K562 (cell line): Measurements from ENCODE around the gene SYNM. TPM values are rescaled to one million over a fixed set of nuclear protein-coding genes. Genes with fewer than 3 reads are reported as not detected.

Source experiments
- ATAC-seq: fragments of 200-7000 bp; cut with Tn5 transposase; 3 replicates; pipeline ENCODE4 v1.9.1; 2020; ENCODE audit warnings: moderate library complexity
- BruUV-seq: library from RNA; stranded (reverse); fragments of 400-500 nt; replicated peaks from 2 replicates; lab custom pipeline; 2021; lab: Mats Ljungman, UMichigan
- CTCF ChIA-PET: fragments of 300-600 bp; formaldehyde crosslinking; extraction: SDS; loops from one replicate; lab custom pipeline; 2021; ENCODE audit warnings: low intra/inter-chr PET ratio; lab: Yijun Ruan, JAX
- POLR2A ChIA-PET: fragments of 300-600, 350-650 bp; sonication (Branson Sonifier 250); formaldehyde crosslinking; extraction: SDS; loops from one replicate; lab custom pipeline; 2021; ENCODE audit warnings: antibody characterized with exemption, inconsistent platforms; lab: Yijun Ruan, JAX
- DNase-seq, 4 experiments: peaks; one replicate each; pipeline versions ENCODE4 v3.0.0 to v3.0.0-alpha.2; 2011 to 2018; ENCODE audit warnings: low spot score in 3 of 4, mixed read lengths in 3 of 4; ENCODE audit errors: extremely low read depth in 1 of 4
- FAIRE-seq: peaks from 2 replicates; lab custom pipeline; 2011; peaks lifted over from hg19 to GRCh38; lab: Jason Lieb, UNC
- H2AFZ ChIP-seq: 2 replicates; pipeline ENCODE4 v1.6.0; 2011; ENCODE audit warnings: low read depth, low read length, control low read depth, inconsistent platforms
- H3K27ac ChIP-seq: fragments of 200-600 bp; 3 replicates; pipeline ENCODE4 v1.8.0; 2011; ENCODE audit warnings: low read depth, mild to moderate bottlenecking, control low read depth, inconsistent platforms, low read length, moderate library complexity, mixed read lengths; ENCODE audit errors: extremely low read depth
- H3K27me3 ChIP-seq, 2 experiments: fragments of 300-600 bp in 1 of 2; 2 replicates in 1 of 2; 3 replicates in 1 of 2; pipeline versions ENCODE4 v1.6.0 to v1.8.0; 2011; ENCODE audit warnings: inconsistent platforms in 2 of 2, low read length in 2 of 2, mild to moderate bottlenecking in 1 of 2, mixed read lengths in 1 of 2, moderate library complexity in 1 of 2; ENCODE audit not compliant: control insufficient read depth in 2 of 2, insufficient read depth in 2 of 2
- H3K36me3 ChIP-seq: fragments of 300-600 bp; 3 replicates; pipeline ENCODE4 v1.8.0; 2011; ENCODE audit warnings: mild to moderate bottlenecking, low read length, inconsistent platforms; ENCODE audit not compliant: control insufficient read depth, insufficient read depth
- H3K4me1 ChIP-seq, 2 experiments: fragments of 200-600 bp in 1 of 2; replicated peaks in 1 of 2; 2 replicates in 1 of 2; 3 replicates in 1 of 2; pipeline versions ENCODE4 v1.5.1 to v1.8.0; 2011; ENCODE audit warnings: inconsistent platforms in 2 of 2, low read length in 2 of 2, mild to moderate bottlenecking in 1 of 2, mixed read lengths in 1 of 2, moderate library complexity in 1 of 2; ENCODE audit not compliant: control insufficient read depth in 2 of 2, insufficient read depth in 2 of 2
- H3K4me2 ChIP-seq: 2 replicates; pipeline ENCODE4 v1.6.1; 2011; ENCODE audit warnings: low read length, control low read depth, inconsistent platforms, mixed read lengths; ENCODE audit not compliant: insufficient read depth
- H3K4me3 ChIP-seq: fragments of 200-600 bp; sonication (generic), shearing (Covaris generic); 2 replicates; pipeline ENCODE4 v1.5.1; 2016; ENCODE audit warnings: control low read depth, inconsistent platforms
- H3K79me2 ChIP-seq: fragments of 200-600 bp; 3 replicates; pipeline ENCODE4 v1.8.0; 2011; ENCODE audit warnings: low read length, inconsistent platforms; ENCODE audit not compliant: control insufficient read depth, insufficient read depth
- H3K9ac ChIP-seq, 2 experiments: 2 replicates each; pipeline versions ENCODE4 v1.6.0 to v1.6.1; 2011; ENCODE audit warnings: low read depth in 2 of 2, low read length in 2 of 2, control low read depth in 1 of 2, inconsistent platforms in 1 of 2, mild to moderate bottlenecking in 1 of 2, mixed read lengths in 1 of 2; ENCODE audit not compliant: insufficient read depth in 1 of 2
- H3K9me1 ChIP-seq: one replicate; pipeline ENCODE4 v1.6.0; 2011; ENCODE audit warnings: inconsistent platforms, mild to moderate bottlenecking, low read length, moderate library complexity; ENCODE audit not compliant: control insufficient read depth, insufficient read depth
- H3K9me3 ChIP-seq: replicated peaks from 2 replicates; pipeline ENCODE4 v1.5.1; 2011; ENCODE audit warnings: low read depth, low read length, inconsistent platforms; ENCODE audit not compliant: control insufficient read depth, insufficient read depth
- H4K20me1 ChIP-seq: replicated peaks from 2 replicates; pipeline ENCODE4 v1.6.1; 2011; ENCODE audit warnings: low read length, inconsistent platforms, mixed read lengths; ENCODE audit not compliant: control insufficient read depth, insufficient read depth
- CBFB ChIP-seq: sonication (generic); formaldehyde crosslinking; IDR thresholded peaks from 2 replicates; pipeline ENCODE4 v1.4.0; 2020; ENCODE audit warnings: mild to moderate bottlenecking, missing genetic modification reagents
- CBX5 ChIP-seq: IDR thresholded peaks from 2 replicates; pipeline ENCODE4 v1.6.1; 2014; ENCODE audit warnings: low read depth, borderline replicate concordance
- CHD1 ChIP-seq: fragments of 200-600 bp; sonication (generic); IDR thresholded peaks from one replicate; pipeline ENCODE4 v1.6.1; 2012; ENCODE audit warnings: mild to moderate bottlenecking, moderate library complexity, low read length, inconsistent platforms
- DDX20 ChIP-seq: fragments of 450-650 bp; IDR thresholded peaks from 2 replicates; pipeline ENCODE4 v1.6.1; 2016; ENCODE audit warnings: missing genetic modification characterization, low read depth, mild to moderate bottlenecking, missing compliant biosample characterization, moderate library complexity
- E2F1 ChIP-seq: sonication (generic); formaldehyde crosslinking; IDR thresholded peaks from 2 replicates; pipeline ENCODE4 v1.8.1; 2023; ENCODE audit warnings: mild to moderate bottlenecking, missing genetic modification reagents, moderate library complexity
- FUS ChIP-seq: fragments of 200-400 bp; formaldehyde crosslinking; optimal IDR thresholded peaks from 2 replicates; pipeline ENCODE3; 2017; ENCODE audit warnings: low read depth, low read length
- GABPB2 ChIP-seq: fragments of 250-450 bp; sonication (Bioruptor Pico); conservative IDR thresholded peaks from 2 replicates; pipeline ENCODE4 v1.5.1; 2021; ENCODE audit warnings: mild to moderate bottlenecking
- KLF1 ChIP-seq: fragments of 450-650 bp; IDR thresholded peaks from 2 replicates; pipeline ENCODE4 v1.6.1; 2016; ENCODE audit warnings: missing genetic modification characterization, missing compliant biosample characterization
- KLF6 ChIP-seq: fragments of 250-450 bp; sonication (Bioruptor Pico); IDR thresholded peaks from 2 replicates; pipeline ENCODE4 v1.4.0; 2020; ENCODE audit warnings: mild to moderate bottlenecking, moderate library complexity, borderline replicate concordance
- MIER1 ChIP-seq: fragments of 450-650 bp; IDR thresholded peaks from 2 replicates; pipeline ENCODE4 v1.6.1; 2016; ENCODE audit warnings: antibody characterized with exemption, mild to moderate bottlenecking, low read depth
- POLR2AphosphoS5 ChIP-seq: IDR thresholded peaks from 2 replicates; pipeline ENCODE4 v1.6.1; 2011; ENCODE audit warnings: mild to moderate bottlenecking, low read depth, low read length, moderate library complexity; ENCODE audit not compliant: control insufficient read depth, insufficient read depth
- TARDBP ChIP-seq: fragments of 450-650 bp; IDR thresholded peaks from 2 replicates; pipeline ENCODE4 v1.6.1; 2016
- TRIM25 ChIP-seq: fragments of 450-650 bp; IDR thresholded peaks from 2 replicates; pipeline ENCODE4 v1.7.0; 2016; ENCODE audit warnings: borderline replicate concordance
- ZNF140 ChIP-seq: fragments of 250-450 bp; sonication (Bioruptor Pico); IDR thresholded peaks from 2 replicates; pipeline ENCODE4 v1.8.0; 2021; ENCODE audit warnings: moderate library complexity, mild to moderate bottlenecking, inconsistent platforms
- ZNF146 ChIP-seq: IDR thresholded peaks from one replicate; pipeline ENCODE4 v1.6.1; 2018; ENCODE audit warnings: missing compliant biosample characterization; ENCODE audit not compliant: unreplicated experiment
- ZNF174 ChIP-seq: fragments of 250-450 bp; sonication (Bioruptor Pico); IDR thresholded peaks from 2 replicates; pipeline ENCODE4 v1.4.0; 2020; ENCODE audit warnings: mild to moderate bottlenecking
- ZNF75A ChIP-seq: fragments of 450-650 bp; formaldehyde crosslinking; IDR thresholded peaks from 2 replicates; pipeline ENCODE4 v1.4.0; 2020; ENCODE audit warnings: mild to moderate bottlenecking
- ZNF778 ChIP-seq: fragments of 450-650 bp; formaldehyde crosslinking; IDR thresholded peaks from 2 replicates; pipeline ENCODE4 v1.4.0; 2020; ENCODE audit warnings: mild to moderate bottlenecking, moderate library complexity
- WGBS: fragments of 100-300 bp; shearing (Covaris generic); methylation state at CpG from one replicate; pipeline ENCODE4 v1.1.6; 2016; ENCODE audit warnings: low coverage, mixed read lengths; ENCODE audit not compliant: insufficient coverage; ENCODE audit errors: missing lambda C conversion rate; 5-methylcytosine and 5-hydroxymethylcytosine counted together
- in situ Hi-C: fragments of 300-500 bp; cut with MboI; formaldehyde crosslinking; loops from 4 replicates; pipeline ENCODE4 v1.15.0; 2018; ENCODE audit warnings: inconsistent platforms, mixed read lengths
- intact Hi-C: fragments of 100-400 bp; cut with micrococcal nuclease; formaldehyde crosslinking; loops from 2 replicates; pipeline ENCODE4 v1.14.2; 2022
- polyA plus RNA-seq, 8 experiments: library from polyadenylated mRNA; depleted of rRNA in 4 of 8; stranded (reverse) in 5 of 8; unstranded in 3 of 8; fragments of >200 nt; fragmentation: Nextera tagmentation in 2 of 8; fragmentation: Illumina TruSeq in 1 of 8; extraction: Ambion mirVana in 2 of 8; extraction: Trizol in 1 of 8; gene quantifications; 2 replicates each; pipeline versions ENCODE4 v1.2.1 to v1.2.3, GENCODE V29; 2011 to 2014; ENCODE audit warnings: inconsistent platforms in 1 of 8, missing spikeins in 1 of 8
- total RNA-seq, 7 experiments: library from RNA; depleted of rRNA in 6 of 7; stranded (reverse); fragments of >200 nt in 6 of 7; fragmentation: Illumina TruSeq in 2 of 7; extraction: Trizol in 2 of 7; gene quantifications; 2 replicates each; pipeline versions ENCODE4 v1.2.1 to v1.2.3, GENCODE V29; 2011 to 2021; ENCODE audit warnings: low replicate concordance in 1 of 7

Gene SYNM
- total and polyA plus RNA-seq, 9 of the 15 experiments (the other 6 are each of a cell fraction or from before 2014, with no cell fraction given) = 0.01 to 0.42 (median 0.13) TPM

- Histone ChIP-seq H3K4me1 (no peaks in the 10 kb centered on the region), H3K4me2 (no peak overlapping the region), H3K9ac (no peak overlapping the region), H3K79me2 (no peaks in the 10 kb centered on the region), H3K27me3 (peaks cover 12 to 46% of the 10 kb centered on the region in 2 experiments; a peak in 4 of 5 replicates), H3K9me3 (no peaks in the 10 kb centered on the region), H3K36me3 (no peaks in the 10 kb centered on the region), H3K9me1 (no peaks in the 10 kb centered on the region), H3K27ac (no peak overlapping the region), H3K4me3 (no peak overlapping the region), H2AFZ (no peak overlapping the region), H4K20me1 (no peaks in the 10 kb centered on the region)
- BruUV-seq = no TSS peak
- ATAC-seq (no peak), FAIRE-seq (no peak), DNase-seq (no peak)
- CTCF ChIA-PET = no interaction called here
- POLR2A ChIA-PET = interaction anchor here (0.9 kb wide), 1 partner anchor 205 kb away, joined by 3 read pairs; no protein-coding TSS in a partner anchor
- intact Hi-C loops = no loop called here
- in situ Hi-C loops = no loop called here
- 3% methylated on average over 13 of the region's 13 CpGs for WGBS
- TF ChIP-seq TRIM25 (no peak), KLF6 (CRISPR knock-in tag) (no peak), MIER1 (no peak), ZNF174 (no peak), ZNF75A (CRISPR knock-in tag) (no peak), CHD1 (no peak), KLF1 (tag) (no peak), DDX20 (no peak), CBFB (CRISPR knock-in tag) (no peak), E2F1 (no peak), POLR2AphosphoS5 (no peak), CBX5 (no peak), TARDBP (no peak), FUS (no peak), GABPB2 (CRISPR knock-in tag) (no peak), ZNF146 (CRISPR knock-in tag) (no peak), ZNF140 (CRISPR knock-in tag) (no peak), ZNF778 (CRISPR knock-in tag) (no peak)
Observed at GRCh38 chr15:99092554-99093172, 12.2 kb upstream of the SYNM start.
